Heart left ventricle (tissue), 13 donors: ENCODE measurements around the gene ARFIP1.

ENCODE experiments used
- CTCF ChIP-seq, 12 donors: fragments of 200-600 bp; sonication (generic) in 4 of 12; IDR thresholded peaks; one replicate each; pipeline versions ENCODE4 v1.5.0 to v1.8.0; 2018 to 2022; ENCODE audit warnings: antibody characterized with exemption in 12 of 12, mild to moderate bottlenecking in 5 of 12
- POLR2A ChIP-seq, 2 donors: fragments of 450-650 bp; IDR thresholded peaks; one replicate each; pipeline ENCODE4 v1.6.1; 2017; ENCODE audit warnings: antibody characterized with exemption in 2 of 2, mild to moderate bottlenecking in 2 of 2, moderate library complexity in 2 of 2
- donor health status: ischemic (EF 13 %, LVEDD 7.1; RV severe dilation, severe dysfunction).
- donor health status: DM: no; HTN: yes; CAD: no.
- donor health status: DM: no; HTN: no; CAD: no.
- donor health status: ischemic (EF 25% LVEDD 6.9; RV normal size, moderate dysfunction).
- donor health status: ischemic (EF 25% LVEDD 5.7; RV mildly dilated, moderate dysfunction).
- donor health status: ischemic (EF 35%, LVEDD 5.7; RV mildly dilated, moderate dysfunction).
- donor health status: nonischemic (EF 11% LVEDD 7.7; RV severe dilation, severe dysfunction).
- donor health status: DM: yes; HTN: yes; CAD: no.
- donor health status: PGD.
- donor health status: ischemic (EF 29% LVEDD 5.4; RV normal size, mild dysfunction).
- donor health status: nonischemic (EF 23%, LVEDD 6.1; RV moderate dilation, normal function).

DNA sequence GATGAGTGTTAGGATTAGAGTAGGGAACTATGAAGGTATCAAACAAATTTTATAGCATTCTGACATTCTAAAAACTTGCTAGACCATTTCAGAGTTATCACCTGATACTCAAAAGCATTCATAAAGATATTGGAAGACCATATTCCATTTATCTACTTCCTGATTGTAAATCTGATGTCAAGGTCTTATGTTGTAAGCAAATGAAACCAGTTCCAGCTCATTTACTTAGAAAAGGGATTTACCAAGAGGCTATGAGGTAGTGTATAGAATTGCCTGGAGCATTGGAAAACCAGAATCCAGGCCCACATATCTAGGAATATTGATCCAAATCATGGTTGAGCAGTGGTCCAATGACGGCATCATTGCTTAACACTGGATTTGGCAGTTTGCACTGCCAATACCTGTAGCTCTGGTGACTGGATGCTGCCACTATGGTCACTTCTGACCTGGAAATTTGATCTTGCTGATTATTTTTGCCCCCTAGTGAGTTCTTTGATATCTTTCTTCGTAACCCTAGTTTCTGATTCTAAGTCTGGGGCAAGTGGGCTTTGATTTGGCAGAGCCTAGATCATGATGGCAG, 25.4 kb downstream of the ARFIP1 start:
- TF ChIP-seq CTCF (IDR thresholded peaks at IDR 0.05) (no peak), POLR2A (IDR thresholded peaks at IDR 0.05) (no peak)
